ENCODE results near the gene CUL1.

GRCh38 chr7:148831782-148832181 is 133.1 kb downstream of the CUL1 start:
- TF ChIP-seq POLR2A (IDR thresholded peaks at IDR 0.05) (no peak), CTCF (IDR thresholded peaks at IDR 0.05) (no peak)
